Memory B cell (primary cell): Measurements from ENCODE around the gene WWP2.
A peak's percentile ranks its signal among the peaks of the same experiment; 100 is the strongest.

Experiments used
- ATAC-seq: fragments of 150-1000 bp; cut with Tn5 transposase; 2 replicates; pipeline ENCODE4 v1.10.0; 2021; ENCODE audit warnings: low read depth, mild to moderate bottlenecking, moderate library complexity
- DNase-seq, 2 donors: peaks; one replicate each; pipeline ENCODE4 v3.0.0; 2022; ENCODE audit warnings: low spot score in 2 of 2
- H3K27ac Mint-ChIP-seq: one replicate; pipeline ENCODE4 v1.8.0; 2022; ENCODE audit warnings: mild to moderate bottlenecking, moderate library complexity, mixed read lengths
- H3K27me3 Mint-ChIP-seq: one replicate; pipeline ENCODE4 v1.8.0; 2022; ENCODE audit warnings: mixed read lengths
- H3K36me3 Mint-ChIP-seq: one replicate; pipeline ENCODE4 v1.8.0; 2022; ENCODE audit warnings: mild to moderate bottlenecking, mixed read lengths
- H3K4me1 Mint-ChIP-seq: one replicate; pipeline ENCODE4 v1.8.0; 2022; ENCODE audit warnings: mixed read lengths
- H3K4me3 Mint-ChIP-seq: one replicate; pipeline ENCODE4 v1.8.0; 2022; ENCODE audit warnings: mild to moderate bottlenecking, moderate library complexity, mixed read lengths
- H3K9me3 Mint-ChIP-seq: one replicate; pipeline ENCODE4 v1.8.0; 2022; ENCODE audit warnings: mixed read lengths

Gene WWP2

GRCh38 chr16:69905171-69905555 is 143.0 kb downstream of the WWP2 start:
- ATAC-seq (no peak), DNase-seq (no peak)
- no peaks in the 10 kb centered on the region for H3K4me1 Mint-ChIP-seq
- no peak overlapping the region for H3K27ac Mint-ChIP-seq
- H3K27me3 Mint-ChIP-seq, result no peaks in the 10 kb centered on the region
- H3K9me3 Mint-ChIP-seq, result no peaks in the 10 kb centered on the region
- peaks cover 27% of the 10 kb centered on the region for H3K36me3 Mint-ChIP-seq
- no peak overlapping the region for H3K4me3 Mint-ChIP-seq

DNA sequence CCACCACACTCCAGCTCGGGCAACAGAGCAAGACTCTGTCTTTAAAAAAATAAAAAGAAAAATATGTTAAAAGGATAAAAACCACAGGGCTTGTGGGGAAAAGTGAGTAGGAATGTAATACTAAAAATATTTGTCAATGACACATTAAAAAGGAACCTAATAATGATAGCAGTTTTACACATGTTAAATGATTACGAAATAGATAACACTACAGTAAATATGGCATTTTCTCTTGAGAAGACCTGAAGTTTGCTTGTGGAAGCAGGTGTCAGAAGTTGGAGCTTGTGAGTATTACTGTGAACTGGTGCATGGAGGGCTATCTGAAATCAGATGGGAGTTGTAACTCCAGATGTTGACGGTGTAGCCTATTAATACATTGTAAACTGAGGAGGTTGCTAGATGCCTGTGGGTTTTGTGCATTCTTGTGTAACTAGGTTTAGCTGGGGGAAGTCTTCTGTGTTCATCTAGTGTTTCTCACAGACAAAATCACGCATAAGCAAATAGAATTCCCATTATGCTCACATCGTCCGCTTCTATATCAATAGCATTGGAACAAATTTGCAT is 144.8 kb downstream of the WWP2 start:
- no peak for ATAC-seq
- H3K27me3 Mint-ChIP-seq, result no peaks in the 10 kb centered on the region
- H3K27ac Mint-ChIP-seq, result no peak overlapping the region
- H3K36me3 Mint-ChIP-seq, result peaks cover 27% of the 10 kb centered on the region
- H3K9me3 Mint-ChIP-seq, result no peaks in the 10 kb centered on the region
- H3K4me1 Mint-ChIP-seq, result no peaks in the 10 kb centered on the region
- no peak overlapping the region for H3K4me3 Mint-ChIP-seq
- DNase-seq, result no peak

GRCh38 chr16:69909043-69909442 is 146.9 kb downstream of the WWP2 start:
- no peaks in the 10 kb centered on the region for H3K27me3 Mint-ChIP-seq
- no peak overlapping the region for H3K4me3 Mint-ChIP-seq
- ATAC-seq (no peak), DNase-seq (no peak)
- H3K4me1 Mint-ChIP-seq, result no peaks in the 10 kb centered on the region
- peaks cover 21% of the 10 kb centered on the region for H3K36me3 Mint-ChIP-seq
- no peaks in the 10 kb centered on the region for H3K9me3 Mint-ChIP-seq
- no peak overlapping the region for H3K27ac Mint-ChIP-seq

DNA sequence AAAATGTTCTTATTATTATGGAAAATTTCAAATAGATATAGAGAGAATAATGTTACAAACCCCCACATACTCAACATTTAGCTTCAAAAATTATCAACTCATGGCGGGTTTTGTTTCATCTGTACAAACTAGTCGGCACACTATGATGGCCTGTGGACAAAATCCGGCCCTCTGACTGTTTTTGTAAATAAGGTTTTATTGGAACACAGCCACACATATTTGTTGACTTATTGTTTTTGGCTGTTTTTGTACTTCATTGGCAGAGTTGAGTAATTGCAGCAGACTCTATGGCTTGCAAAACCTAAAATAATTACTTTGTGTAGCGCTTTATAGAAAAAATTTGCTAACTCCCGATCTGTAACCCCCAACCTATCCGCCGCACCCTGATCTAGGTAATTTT is 147.6 kb downstream of the WWP2 start:
- Mint-ChIP-seq H3K36me3 (peaks cover 21% of the 10 kb centered on the region), H3K9me3 (no peaks in the 10 kb centered on the region), H3K4me1 (no peaks in the 10 kb centered on the region), H3K27ac (no peak overlapping the region), H3K4me3 (no peak overlapping the region), H3K27me3 (no peaks in the 10 kb centered on the region)
- ATAC-seq (no peak), DNase-seq (no peak)

- Mint-ChIP-seq H3K27ac (peak overlapping the region; percentile 9), H3K36me3 (peaks cover 19% of the 10 kb centered on the region), H3K4me3 (no peak overlapping the region), H3K27me3 (no peaks in the 10 kb centered on the region), H3K4me1 (no peaks in the 10 kb centered on the region), H3K9me3 (no peaks in the 10 kb centered on the region)
- ATAC-seq (no peak), DNase-seq (no peak)
Observed at GRCh38 chr16:69910964-69911363, 148.8 kb downstream of the WWP2 start.

DNA sequence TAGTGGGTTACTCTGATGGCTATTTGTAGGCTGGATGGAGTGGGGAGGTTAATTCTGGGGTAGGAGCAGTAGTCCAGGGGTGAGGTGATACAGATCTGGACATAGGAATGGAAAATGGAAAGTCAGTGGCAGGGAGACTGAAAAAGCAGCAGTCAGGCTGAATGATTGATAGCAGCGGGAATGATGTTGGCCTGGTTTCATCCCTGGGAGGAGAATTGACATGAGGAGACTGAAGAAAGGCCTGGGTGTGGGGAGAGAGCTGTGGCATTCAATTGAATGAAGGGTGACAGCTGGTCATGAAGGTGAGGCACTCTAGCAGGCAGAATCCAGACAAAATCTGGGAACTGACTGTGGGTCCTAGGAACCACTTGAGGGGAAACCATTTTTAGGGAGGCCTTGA is 154.3 kb downstream of the WWP2 start:
- peaks cover 2% of the 10 kb centered on the region for H3K4me1 Mint-ChIP-seq
- peak overlapping the region; percentile 7 for H3K27ac Mint-ChIP-seq
- ATAC-seq, result no peak
- peaks cover 20% of the 10 kb centered on the region for H3K36me3 Mint-ChIP-seq
- DNase-seq, result no peak
- no peak overlapping the region for H3K4me3 Mint-ChIP-seq
- no peaks in the 10 kb centered on the region for H3K27me3 Mint-ChIP-seq
- H3K9me3 Mint-ChIP-seq, result no peaks in the 10 kb centered on the region

DNA sequence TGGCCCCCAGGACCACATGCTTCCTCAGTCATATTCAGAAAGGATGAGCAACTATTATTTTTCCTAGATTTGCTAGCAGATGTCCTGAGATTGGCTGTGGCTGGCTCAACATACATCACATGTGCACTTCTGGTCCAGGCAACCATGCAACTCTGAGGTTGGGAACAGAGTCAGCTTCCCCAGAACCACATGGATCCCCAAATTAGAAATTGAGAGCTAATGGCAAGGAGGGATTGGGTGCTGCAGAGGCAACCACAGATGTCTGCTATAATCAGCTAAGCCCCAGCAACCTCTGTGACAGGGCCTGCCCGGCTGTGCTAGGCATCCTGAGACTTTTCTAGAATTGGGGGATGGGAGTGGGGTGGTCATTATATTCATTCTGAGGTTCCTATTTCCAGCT is 155.2 kb downstream of the WWP2 start:
- Mint-ChIP-seq H3K27me3 (no peaks in the 10 kb centered on the region), H3K4me1 (peaks cover 2% of the 10 kb centered on the region), H3K36me3 (peaks cover 22% of the 10 kb centered on the region), H3K9me3 (no peaks in the 10 kb centered on the region), H3K4me3 (no peak overlapping the region), H3K27ac (no peak overlapping the region)
- ATAC-seq (no peak), DNase-seq (no peak)

DNA sequence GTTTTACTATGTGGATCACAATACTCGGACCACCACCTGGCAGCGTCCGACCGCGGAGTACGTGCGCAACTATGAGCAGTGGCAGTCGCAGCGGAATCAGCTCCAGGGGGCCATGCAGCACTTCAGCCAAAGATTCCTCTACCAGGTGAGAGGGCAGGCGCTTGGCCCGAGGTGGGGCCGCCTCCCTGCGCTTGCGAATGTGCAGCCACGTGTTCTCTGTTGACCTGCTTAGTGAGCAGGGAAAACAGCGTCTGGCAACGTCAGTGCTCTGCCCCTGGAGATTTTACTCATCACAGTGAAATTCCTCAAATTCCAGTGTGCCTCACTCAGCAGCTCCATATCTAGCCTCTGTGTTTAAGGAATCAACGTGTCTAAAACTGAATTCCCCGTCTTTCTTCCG is 155.6 kb downstream of the WWP2 start:
- Mint-ChIP-seq H3K36me3 (peaks cover 21% of the 10 kb centered on the region), H3K27ac (no peak overlapping the region), H3K4me3 (no peak overlapping the region), H3K27me3 (no peaks in the 10 kb centered on the region), H3K9me3 (no peaks in the 10 kb centered on the region), H3K4me1 (peaks cover 2% of the 10 kb centered on the region)
- no peak for DNase-seq
- no peak for ATAC-seq

GRCh38 chr16:69918241-69918640 is 156.1 kb downstream of the WWP2 start:
- no peak for DNase-seq
- H3K36me3 Mint-ChIP-seq, result peaks cover 21% of the 10 kb centered on the region
- H3K27me3 Mint-ChIP-seq, result no peaks in the 10 kb centered on the region
- no peaks in the 10 kb centered on the region for H3K9me3 Mint-ChIP-seq
- no peak overlapping the region for H3K27ac Mint-ChIP-seq
- H3K4me1 Mint-ChIP-seq, result peaks cover 2% of the 10 kb centered on the region
- H3K4me3 Mint-ChIP-seq, result no peak overlapping the region
- ATAC-seq, result no peak

DNA sequence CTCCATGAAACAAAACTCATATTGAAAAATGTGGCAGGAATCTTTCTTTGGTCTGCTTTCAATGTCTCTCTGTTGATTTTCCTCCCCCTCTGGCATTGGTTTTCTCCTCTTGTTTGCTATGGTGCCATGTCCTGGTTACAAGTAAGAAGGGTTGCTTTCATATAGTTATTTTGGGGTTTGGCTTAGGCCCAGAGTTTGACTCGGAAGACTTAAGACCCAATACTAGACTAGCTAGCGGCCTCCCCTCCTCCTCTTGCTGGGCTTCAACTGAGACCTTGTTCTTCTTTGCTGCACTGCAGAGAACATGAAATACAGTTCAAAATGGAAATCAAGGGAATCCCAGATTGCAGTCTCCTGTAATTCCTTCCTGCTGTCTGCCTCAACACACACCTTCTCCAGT is 159.0 kb downstream of the WWP2 start:
- Mint-ChIP-seq H3K27ac (no peak overlapping the region), H3K4me1 (peaks cover 2% of the 10 kb centered on the region), H3K9me3 (no peaks in the 10 kb centered on the region), H3K4me3 (no peak overlapping the region), H3K27me3 (no peaks in the 10 kb centered on the region), H3K36me3 (peaks cover 24% of the 10 kb centered on the region)
- DNase-seq (no peak), ATAC-seq (no peak)

DNA sequence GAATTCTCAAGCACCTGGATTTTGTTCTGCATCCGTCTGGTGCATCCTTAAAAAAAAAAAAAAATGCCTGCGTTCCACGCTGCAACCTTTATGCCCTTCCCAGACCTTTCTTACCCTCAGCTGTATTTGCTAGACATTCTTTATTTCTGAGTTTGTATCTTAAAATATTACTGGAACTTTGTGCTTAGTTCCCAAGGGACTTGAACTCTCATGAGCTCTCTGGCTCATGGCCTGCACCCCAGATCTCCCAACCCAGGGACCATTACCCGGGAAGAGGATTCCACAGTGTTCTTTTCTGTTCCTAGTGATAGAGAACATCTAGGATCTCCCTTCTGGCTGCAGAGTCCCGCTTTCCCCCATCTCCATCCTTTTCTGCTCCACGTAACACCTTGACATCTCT is 160.1 kb downstream of the WWP2 start:
- Mint-ChIP-seq H3K27me3 (no peaks in the 10 kb centered on the region), H3K27ac (no peak overlapping the region), H3K4me3 (no peak overlapping the region), H3K9me3 (no peaks in the 10 kb centered on the region), H3K36me3 (peaks cover 20% of the 10 kb centered on the region), H3K4me1 (no peaks in the 10 kb centered on the region)
- no peak for ATAC-seq
- no peak for DNase-seq

GRCh38 chr16:69924041-69924775 is 162.1 kb downstream of the WWP2 start:
- H3K4me1 Mint-ChIP-seq, result no peaks in the 10 kb centered on the region
- ATAC-seq, result no peak
- peaks cover 14% of the 10 kb centered on the region for H3K36me3 Mint-ChIP-seq
- no peaks in the 10 kb centered on the region for H3K9me3 Mint-ChIP-seq
- H3K27ac Mint-ChIP-seq, result no peak overlapping the region
- no peak for DNase-seq
- H3K4me3 Mint-ChIP-seq, result no peak overlapping the region
- no peaks in the 10 kb centered on the region for H3K27me3 Mint-ChIP-seq

DNA sequence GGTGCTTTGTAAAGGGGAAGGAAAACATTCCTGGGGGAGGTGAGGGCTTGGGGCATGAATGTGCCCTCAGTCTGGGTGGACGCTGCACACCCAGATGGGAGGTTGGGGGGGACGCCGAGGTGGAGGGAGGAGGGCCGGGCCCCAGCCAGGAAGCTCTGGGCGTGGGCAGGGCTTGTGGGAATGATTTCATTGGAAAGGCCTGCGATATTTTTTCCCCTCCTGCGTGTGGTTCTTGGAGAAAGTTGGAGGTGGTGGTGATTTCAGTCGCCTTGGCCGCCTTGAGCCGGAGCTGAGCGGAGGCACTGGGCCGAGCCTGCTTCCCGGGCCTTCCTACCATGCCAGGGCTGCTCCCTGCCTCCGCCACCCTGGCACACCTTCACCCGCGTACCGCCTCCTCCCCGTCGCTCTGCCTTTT is 162.7 kb downstream of the WWP2 start:
- DNase-seq (no peak), ATAC-seq (no peak)
- Mint-ChIP-seq H3K36me3 (peaks cover 14% of the 10 kb centered on the region), H3K4me3 (no peak overlapping the region), H3K4me1 (no peaks in the 10 kb centered on the region), H3K27ac (no peak overlapping the region), H3K9me3 (no peaks in the 10 kb centered on the region), H3K27me3 (no peaks in the 10 kb centered on the region)

GRCh38 chr16:69925311-69925710 is 163.2 kb downstream of the WWP2 start:
- no peaks in the 10 kb centered on the region for H3K4me1 Mint-ChIP-seq
- no peak overlapping the region for H3K27ac Mint-ChIP-seq
- no peak overlapping the region for H3K4me3 Mint-ChIP-seq
- ATAC-seq, result no peak
- no peaks in the 10 kb centered on the region for H3K27me3 Mint-ChIP-seq
- H3K9me3 Mint-ChIP-seq, result no peaks in the 10 kb centered on the region
- no peak for DNase-seq
- H3K36me3 Mint-ChIP-seq, result peaks cover 13% of the 10 kb centered on the region

- Mint-ChIP-seq H3K4me3 (no peak overlapping the region), H3K36me3 (peaks cover 13% of the 10 kb centered on the region), H3K4me1 (no peaks in the 10 kb centered on the region), H3K9me3 (no peaks in the 10 kb centered on the region), H3K27me3 (no peaks in the 10 kb centered on the region), H3K27ac (no peak overlapping the region)
- ATAC-seq, result no peak
- no peak for DNase-seq
Observed at GRCh38 chr16:69926241-69926640, 164.1 kb downstream of the WWP2 start.
